ENCODE data around the gene ITPR1. TPM values are rescaled to one million over a fixed set of nuclear protein-coding genes. Genes with fewer than 3 reads are reported as not detected.

ITPR1 gene
- total and polyA plus RNA-seq, 10 of the 15 experiments (the other 5 are each of a cell fraction or from before 2014, with no cell fraction given) = 12.2 to 239 (median 28.4) TPM

GRCh38 chr3:4533489-4534443 is 40.6 kb downstream of the ITPR1 start:
- no peak for DNase-seq (ENCODE audit: low read depth, low spot score)
- 86% methylated on average over 14 of the region's 14 CpGs for WGBS (ENCODE audit: insufficient coverage, insufficient replicate concordance, low lambda C conversion rate, missing lambda C conversion rate)
- H3K9me3 ChIP-seq (replicated peaks; ENCODE audit: control insufficient read depth, insufficient read depth, low read length) = peaks cover 4% of the 10 kb centered on the region; the same call in 2 of the 3 replicates
- RAD21 ChIA-PET (ENCODE audit: unreplicated experiment) = interaction anchor here (1.5 kb wide), 1 partner anchor 125 kb away, joined by 3 read pairs; no protein-coding TSS in a partner anchor
- SMC1A ChIA-PET (ENCODE audit: uncharacterized antibody, unreplicated experiment) = interaction anchor here (0.7 to 2.0 kb wide), 7 partner anchors 9 to 161 kb away, joined by 3 to 6 read pairs (median 3); no protein-coding TSS in a partner anchor
- no peaks in the 10 kb centered on the region for H3K27me3 ChIP-seq (replicated peaks in 1 of 2; ENCODE audit: control insufficient read depth in 2 of 2, insufficient read depth in 2 of 2, low read length in 1 of 2)
- ATAC-seq = peak; percentile 32; the same call in 1 of the 3 replicates
- no peak for FAIRE-seq
- H3K79me2 ChIP-seq (ENCODE audit: control insufficient read depth, insufficient read depth, low read length) = no peaks in the 10 kb centered on the region
- in situ Hi-C loops (cut with MboI) (no loop called here), intact Hi-C loops (cut with micrococcal nuclease; ENCODE audit: unreplicated experiment) (no loop called here)
- H3K4me2 ChIP-seq (ENCODE audit: control insufficient read depth, insufficient read depth) = no peak overlapping the region
- peaks cover 8% of the 10 kb centered on the region; the same call in 1 of the 2 replicates for H4K20me1 ChIP-seq (ENCODE audit: control insufficient read depth, insufficient read depth)
- H3K27ac ChIP-seq (ENCODE audit: control insufficient read depth, insufficient read depth) = no peak overlapping the region
- H2AFZ ChIP-seq (ENCODE audit: control insufficient read depth, low read depth, low read length) = no peak overlapping the region
- no peak overlapping the region for H3K4me3 ChIP-seq
- CTCF ChIA-PET = interaction anchor here (0.7 to 2.4 kb wide), 6 partner anchors 9 to 54 kb away, joined by 3 to 8 read pairs (median 3); no protein-coding TSS in a partner anchor
- no peak overlapping the region for H3K9ac ChIP-seq (ENCODE audit: control insufficient read depth, insufficient read depth, low read length)
- H3K36me3 ChIP-seq (ENCODE audit: control insufficient read depth in 2 of 2, insufficient read depth in 2 of 2, low read length in 1 of 2) = peaks cover 0 to 2% of the 10 kb centered on the region in 2 experiments; a peak in 2 of 4 replicates
- no peak for TF ChIP-seq WRNIP1 (IDR thresholded peaks at IDR 0.05; ENCODE audit: borderline replicate concordance, low read depth, low read length)
- no peak for TF ChIP-seq IKZF1 (conservative IDR thresholded peaks at IDR 0.05)
- TF ChIP-seq KDM1A (IDR thresholded peaks at IDR 0.05; ENCODE audit: borderline replicate concordance) = no peak
- TF ChIP-seq CUX1 (IDR thresholded peaks at IDR 0.05; ENCODE audit: insufficient replicate concordance, low read depth, low read length) = no peak
- no peak for TF ChIP-seq MYB (IDR thresholded peaks at IDR 0.05; ENCODE audit: borderline replicate concordance, low read depth, low read length)
- no peak for TF ChIP-seq LARP7 (IDR thresholded peaks at IDR 0.05)
- no peak for TF ChIP-seq E4F1 (IDR thresholded peaks at IDR 0.05; ENCODE audit: borderline replicate concordance, partially characterized antibody)
- POLR2A ChIA-PET = interaction anchor here (0.6 to 0.8 kb wide), 2 partner anchors 39 to 1071 kb away, joined by 3 to 9 read pairs; no protein-coding TSS in a partner anchor
- no TSS peak for BruUV-seq (replicated peaks)
- no peaks in the 10 kb centered on the region for H3K4me1 ChIP-seq (ENCODE audit: control insufficient read depth, insufficient read depth, low read length)

Data from GM12878 (cell line).